A549 treated with AZD9567 at 1 μM for 4 hours (cell line): ENCODE results near the gene CLIP1. TPM values are rescaled to one million over a fixed set of nuclear protein-coding genes. Genes with fewer than 3 reads are reported as not detected.

ENCODE experiments used
- total RNA-seq: library from RNA; stranded (reverse); fragments of 200-300 nt; extraction: Qiagen RNA extraction; gene quantifications from 5 replicates; pipeline ENCODE4 v1.2.3, GENCODE V29; 2022; ENCODE audit not compliant: insufficient read depth

CLIP1 gene
- 31.8 to 55.6 TPM (median 33.3 TPM) in 5 replicates for total RNA-seq

DNA sequence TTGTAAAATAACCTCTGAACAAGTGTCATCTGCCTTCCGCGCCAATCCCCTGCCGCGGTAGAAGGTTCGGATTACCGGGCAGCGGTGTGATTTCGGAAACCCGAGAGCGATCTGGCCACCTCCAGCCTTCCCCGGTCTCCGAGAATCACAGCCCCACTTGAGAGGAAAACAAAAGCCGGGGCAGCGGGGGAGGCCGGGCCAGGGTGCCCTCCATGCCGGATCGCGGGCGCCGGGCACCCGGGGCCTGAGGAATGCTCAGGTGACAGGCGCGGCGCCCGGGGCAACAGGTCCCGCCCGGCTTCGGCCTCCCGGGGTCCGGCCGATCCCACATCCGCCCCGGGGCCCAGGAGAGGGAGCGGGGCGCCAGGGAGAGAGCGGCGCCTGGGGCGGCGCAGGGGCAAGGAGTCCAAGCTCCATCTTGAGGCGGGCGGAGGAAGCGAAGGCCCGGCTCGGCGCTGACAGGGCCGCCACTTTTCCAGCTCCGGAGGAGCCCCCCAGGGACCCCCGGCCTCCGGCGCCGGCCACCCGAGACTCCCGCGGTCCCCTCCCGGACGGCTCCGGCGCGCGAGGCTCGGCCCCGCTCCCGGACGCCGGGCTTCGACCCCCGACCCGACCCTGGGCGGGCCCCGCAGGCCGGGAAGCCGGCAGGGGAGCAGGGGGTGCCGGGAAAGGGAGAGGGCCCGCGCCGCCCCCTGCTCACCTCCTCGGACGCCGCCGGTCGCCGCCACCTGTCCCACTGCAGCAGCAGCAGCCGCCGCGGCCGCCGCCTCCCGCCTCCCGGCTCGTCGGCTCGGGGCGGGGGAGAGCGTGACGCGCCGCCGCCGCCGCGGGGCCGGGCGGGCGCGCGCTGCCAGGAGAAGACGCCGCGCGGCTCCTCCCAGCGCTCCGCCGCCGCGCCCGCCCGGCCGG lies at the start of gene CLIP1:
Gene CLIP1, minus strand, starts transcription at position 849 of the 909 bp plus-strand sequence. CDS start 42,217 bp downstream, outside the sequence.

DNA sequence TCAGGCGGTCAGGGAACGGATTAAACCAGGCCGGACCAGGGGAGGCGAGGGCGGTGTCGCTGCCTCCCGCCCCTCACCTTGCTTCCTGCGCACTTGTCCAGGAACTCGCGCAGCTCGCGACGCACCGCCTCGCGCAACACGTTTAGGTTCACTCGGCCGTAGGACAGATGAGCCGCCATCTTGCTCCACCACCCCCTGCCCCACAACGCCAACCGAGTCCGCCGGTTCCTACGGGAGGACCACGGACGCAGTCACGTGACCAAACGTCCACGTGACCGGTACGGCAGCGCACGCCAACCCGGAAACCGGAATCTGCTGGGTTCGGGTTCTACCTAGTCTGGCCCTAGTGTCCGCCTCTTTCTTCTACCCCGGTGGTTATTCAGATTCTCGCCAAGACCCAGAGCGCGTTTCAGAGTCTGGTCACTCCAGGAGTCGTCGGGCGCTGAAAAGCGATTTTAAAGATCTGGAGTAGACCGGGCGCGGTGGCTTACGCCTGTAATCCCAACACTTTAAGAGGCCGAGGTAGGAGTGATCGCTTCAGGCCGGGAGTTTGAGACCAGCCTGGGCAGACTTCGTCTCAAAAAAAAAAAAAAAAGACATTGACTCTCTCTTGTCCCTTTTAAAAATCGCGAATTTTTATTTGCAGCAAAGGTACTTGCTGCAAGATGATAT lies 156.1 kb downstream of the CLIP1 start, which contains the start of gene VPS33A:
Gene VPS33A, minus strand, starts transcription at position 265 of the 672 bp plus-strand sequence. Its CDS starts 86 bp downstream, at position 179.

DNA sequence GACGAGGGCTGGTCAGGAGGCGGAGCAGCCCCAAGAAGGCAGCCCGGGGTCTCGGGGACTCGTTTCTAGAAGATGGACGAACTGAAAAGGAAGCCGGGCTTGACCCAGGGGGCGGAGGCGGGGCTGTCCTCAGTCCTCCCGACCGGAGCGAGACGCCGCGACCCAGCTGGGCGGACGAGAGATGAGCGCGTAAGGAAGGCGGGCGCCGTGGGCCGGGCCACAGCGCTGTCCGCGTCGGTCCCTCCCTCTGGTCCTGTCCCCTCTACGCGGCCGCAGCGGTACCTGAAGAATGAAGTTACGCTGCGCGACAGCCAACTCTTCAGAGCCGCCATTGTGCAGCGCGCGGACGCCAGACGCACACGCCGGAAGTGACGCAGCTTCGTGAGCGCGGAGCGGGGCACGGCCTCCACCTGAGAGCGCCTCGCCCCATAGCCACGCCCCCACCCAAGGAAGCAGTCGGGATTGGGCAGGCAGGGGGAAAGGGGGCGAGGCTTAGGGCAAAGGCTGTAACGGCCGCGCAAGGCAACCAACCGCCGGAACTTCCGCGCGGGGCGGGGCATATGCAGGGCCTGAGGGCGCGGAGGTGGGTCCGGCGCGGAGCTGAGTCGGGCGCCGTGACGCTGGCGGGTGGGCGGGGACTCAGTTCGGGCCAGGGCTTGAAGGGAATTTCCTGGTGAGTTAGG lies 196.6 kb downstream of the CLIP1 start, which contains the start of gene DIABLO:
Gene DIABLO, minus strand, starts transcription at position 370 of the 683 bp plus-strand sequence. Its CDS starts 38 bp downstream, at position 332.

Other genes with a start within 250 kb of the CLIP1 start
- gene IL31, start 248.4 kb downstream of the CLIP1 start, total RNA-seq, result not detected in 5 replicates
- 0.06 to 0.22 TPM (median 0.09 TPM) in 4 of 5 replicates, not detected in the other for gene LRRC43, start 239.5 kb downstream of the CLIP1 start, total RNA-seq
- gene B3GNT4, start 219.0 kb downstream of the CLIP1 start, total RNA-seq, result 0.92 to 4.5 TPM (median 1.1 TPM) in 5 replicates
- 70.5 to 84.3 TPM (median 72.8 TPM) in 5 replicates for gene DIABLO, start 196.6 kb downstream of the CLIP1 start, total RNA-seq
- 16.6 to 18.2 TPM (median 17.8 TPM) in 5 replicates for gene VPS33A, start 156.2 kb downstream of the CLIP1 start, total RNA-seq
- gene ZCCHC8, start 78.3 kb upstream of the CLIP1 start, total RNA-seq, result 20.7 to 23.0 TPM (median 21.7 TPM) in 5 replicates
- gene RSRC2, start 104.3 kb upstream of the CLIP1 start, total RNA-seq, result 50.9 to 62.6 TPM (median 61.3 TPM) in 5 replicates
- gene KNTC1, start 104.6 kb upstream of the CLIP1 start, total RNA-seq, result 13.0 to 24.0 TPM (median 22.2 TPM) in 5 replicates